ENCODE measurements around the gene SETD1A.

DNA sequence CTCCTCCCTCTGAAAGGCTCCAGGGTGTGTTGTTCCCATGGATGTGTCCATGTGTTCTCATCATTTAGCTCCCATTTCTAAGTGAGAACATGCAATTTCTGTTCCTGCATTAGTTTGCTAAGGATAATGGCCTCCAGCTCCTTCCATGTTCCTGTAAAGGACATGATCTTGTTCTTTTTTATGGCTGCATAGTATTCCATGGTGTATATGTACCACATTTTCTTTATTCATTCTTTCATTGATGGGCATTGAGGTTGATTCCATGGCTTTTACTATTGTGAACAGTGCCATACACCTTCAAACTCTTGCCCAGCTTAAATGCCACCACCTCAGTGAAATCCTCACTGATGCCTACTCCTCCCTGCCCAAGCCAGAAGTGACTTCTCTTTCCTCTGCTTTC lies 13.2 kb upstream of the SETD1A start:
- TF ChIP-seq CTCF (conservative IDR thresholded peaks at IDR 0.05; ENCODE audit: low read depth, low read length) (no peak), POLR2A (IDR thresholded peaks at IDR 0.05; ENCODE audit: low read depth, low read length) (no peak), RAD21 (IDR thresholded peaks at IDR 0.05; ENCODE audit: low read length) (no peak), BHLHE40 (IDR thresholded peaks at IDR 0.05; ENCODE audit: low read depth, low read length) (no peak), MAZ (IDR thresholded peaks at IDR 0.05; ENCODE audit: borderline replicate concordance, low read depth, low read length) (no peak), CEBPB (IDR thresholded peaks at IDR 0.05; ENCODE audit: low read depth, low read length) (no peak), MAFK (IDR thresholded peaks at IDR 0.05; ENCODE audit: low read depth, low read length) (no peak)

Data from IMR-90 (cell line).